ENCODE results near the gene TSEN54. TPM values are rescaled to one million over a fixed set of nuclear protein-coding genes. Genes with fewer than 3 reads are reported as not detected.

TSEN54 gene
- total and polyA plus RNA-seq, 9 donors: 11.3 to 35.0 (median 18.8) TPM

GRCh38 chr17:75559958-75560533 lies 43.7 kb downstream of the TSEN54 start:
- no peaks in the 10 kb centered on the region for H3K27me3 ChIP-seq
- peaks cover 14% of the 10 kb centered on the region for H3K4me1 ChIP-seq (ENCODE audit: insufficient read depth)
- no peaks in the 10 kb centered on the region for H3K36me3 ChIP-seq
- 77 to 85% (median 80%) methylated on average over 9 of the region's 9 CpGs for WGBS, 3 donors
- intact Hi-C loops (cut with DNase I): no loop called here
- DNase-seq: no peak
- TF ChIP-seq EP300 (IDR thresholded peaks at IDR 0.05): no peak
- TF ChIP-seq, protein P1, sequence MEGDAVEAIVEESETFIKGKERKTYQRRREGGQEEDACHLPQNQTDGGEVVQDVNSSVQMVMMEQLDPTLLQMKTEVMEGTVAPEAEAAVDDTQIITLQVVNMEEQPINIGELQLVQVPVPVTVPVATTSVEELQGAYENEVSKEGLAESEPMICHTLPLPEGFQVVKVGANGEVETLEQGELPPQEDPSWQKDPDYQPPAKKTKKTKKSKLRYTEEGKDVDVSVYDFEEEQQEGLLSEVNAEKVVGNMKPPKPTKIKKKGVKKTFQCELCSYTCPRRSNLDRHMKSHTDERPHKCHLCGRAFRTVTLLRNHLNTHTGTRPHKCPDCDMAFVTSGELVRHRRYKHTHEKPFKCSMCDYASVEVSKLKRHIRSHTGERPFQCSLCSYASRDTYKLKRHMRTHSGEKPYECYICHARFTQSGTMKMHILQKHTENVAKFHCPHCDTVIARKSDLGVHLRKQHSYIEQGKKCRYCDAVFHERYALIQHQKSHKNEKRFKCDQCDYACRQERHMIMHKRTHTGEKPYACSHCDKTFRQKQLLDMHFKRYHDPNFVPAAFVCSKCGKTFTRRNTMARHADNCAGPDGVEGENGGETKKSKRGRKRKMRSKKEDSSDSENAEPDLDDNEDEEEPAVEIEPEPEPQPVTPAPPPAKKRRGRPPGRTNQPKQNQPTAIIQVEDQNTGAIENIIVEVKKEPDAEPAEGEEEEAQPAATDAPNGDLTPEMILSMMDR (IDR thresholded peaks at IDR 0.05): no peak
- no peak for TF ChIP-seq POLR2A (IDR thresholded peaks at IDR 0.05)
- no peak overlapping the region for H3K4me3 ChIP-seq
- H3K9me3 ChIP-seq: no peaks in the 10 kb centered on the region
- H3K27ac ChIP-seq: no peak overlapping the region

DNA sequence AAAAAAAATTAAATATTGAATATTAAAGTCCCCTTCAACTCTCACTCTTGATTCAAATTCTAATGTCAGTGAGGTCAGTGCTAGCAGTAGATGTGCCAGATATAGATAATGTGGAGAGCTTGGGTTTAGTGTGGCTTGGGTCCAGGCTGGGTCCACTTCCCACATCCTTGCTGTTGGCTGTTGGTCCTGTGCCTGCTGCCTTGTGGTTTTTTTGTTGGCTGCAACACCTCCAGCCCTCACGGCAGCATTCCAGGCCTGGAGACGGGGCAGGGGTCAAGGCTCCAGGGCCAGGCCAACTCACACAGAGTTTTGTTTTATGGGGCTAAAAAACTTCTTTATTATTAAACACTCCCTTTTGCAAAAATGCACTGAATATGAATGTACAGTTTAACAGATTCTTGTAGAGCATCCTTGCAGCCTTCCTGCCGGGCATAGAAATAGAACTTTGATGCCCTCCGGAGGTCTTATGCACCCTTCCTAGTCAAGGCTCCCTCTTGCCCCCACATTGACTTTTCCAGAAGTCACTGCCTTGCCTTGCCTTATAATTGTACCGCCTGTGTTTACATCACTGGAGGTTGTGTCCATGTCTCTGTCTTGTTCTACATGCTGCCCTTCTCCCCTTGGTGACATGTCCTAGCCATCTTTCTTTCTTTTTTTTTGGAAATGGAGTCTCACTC lies 45.7 kb downstream of the TSEN54 start:
- intact Hi-C loops (cut with DNase I): no loop called here
- H3K4me3 ChIP-seq: no peak overlapping the region
- peak in 1 of 5 donors; percentile 61 for DNase-seq
- no peaks in the 10 kb centered on the region for H3K36me3 ChIP-seq
- 25 to 45% (median 35%) methylated on average over 5 of the region's 5 CpGs for WGBS, 3 donors
- no peak overlapping the region for H3K27ac ChIP-seq
- H3K27me3 ChIP-seq: no peaks in the 10 kb centered on the region
- TF ChIP-seq POLR2A (IDR thresholded peaks at IDR 0.05): no peak
- TF ChIP-seq, protein P1 (IDR thresholded peaks at IDR 0.05): no peak
- no peak for TF ChIP-seq EP300 (IDR thresholded peaks at IDR 0.05)
- H3K4me1 ChIP-seq (ENCODE audit: insufficient read depth): peaks cover 10% of the 10 kb centered on the region
- no peaks in the 10 kb centered on the region for H3K9me3 ChIP-seq

GRCh38 chr17:75563063-75563758 lies 46.9 kb downstream of the TSEN54 start:
- H3K4me1 ChIP-seq (ENCODE audit: insufficient read depth): peaks cover 4% of the 10 kb centered on the region
- 94 to 95% (median 95%) methylated on average over 26 to 28 of the region's 28 CpGs for WGBS, 3 donors
- H3K36me3 ChIP-seq: no peaks in the 10 kb centered on the region
- no peak overlapping the region for H3K4me3 ChIP-seq
- no peak overlapping the region for H3K27ac ChIP-seq
- intact Hi-C loops (cut with DNase I): no loop called here
- no peaks in the 10 kb centered on the region for H3K27me3 ChIP-seq
- H3K9me3 ChIP-seq: no peaks in the 10 kb centered on the region
- no peak for DNase-seq
- no peak for TF ChIP-seq POLR2A (IDR thresholded peaks at IDR 0.05)
- no peak for TF ChIP-seq EP300 (IDR thresholded peaks at IDR 0.05)
- TF ChIP-seq, protein P1 (IDR thresholded peaks at IDR 0.05): no peak

- Histone ChIP-seq H3K27me3 (no peaks in the 10 kb centered on the region), H3K9me3 (no peaks in the 10 kb centered on the region), H3K4me3 (no peak overlapping the region), H3K27ac (no peak overlapping the region), H3K36me3 (no peaks in the 10 kb centered on the region), H3K4me1 (ENCODE audit: insufficient read depth) (peaks cover 4% of the 10 kb centered on the region)
- no peak for DNase-seq
- no peak for TF ChIP-seq EP300 (IDR thresholded peaks at IDR 0.05)
- no peak for TF ChIP-seq POLR2A (IDR thresholded peaks at IDR 0.05)
- TF ChIP-seq, protein P1 (IDR thresholded peaks at IDR 0.05): no peak
- intact Hi-C loops (cut with DNase I): no loop called here
- WGBS, 3 donors: 94 to 96% (median 95%) methylated on average over 11 of the region's 11 CpGs
These were observed 47.9 kb downstream of the TSEN54 start for GRCh38 chr17:75564195-75564594.
